ENCODE data around the gene TK1. TPM values are rescaled to one million over a fixed set of nuclear protein-coding genes. Genes with fewer than 3 reads are reported as not detected.
A peak's percentile ranks its signal among the peaks of the same experiment; 100 is the strongest.

The TK1 gene
- total and polyA plus RNA-seq, 2 donors from 2014 or later = 9.3 to 12.7 TPM

DNA sequence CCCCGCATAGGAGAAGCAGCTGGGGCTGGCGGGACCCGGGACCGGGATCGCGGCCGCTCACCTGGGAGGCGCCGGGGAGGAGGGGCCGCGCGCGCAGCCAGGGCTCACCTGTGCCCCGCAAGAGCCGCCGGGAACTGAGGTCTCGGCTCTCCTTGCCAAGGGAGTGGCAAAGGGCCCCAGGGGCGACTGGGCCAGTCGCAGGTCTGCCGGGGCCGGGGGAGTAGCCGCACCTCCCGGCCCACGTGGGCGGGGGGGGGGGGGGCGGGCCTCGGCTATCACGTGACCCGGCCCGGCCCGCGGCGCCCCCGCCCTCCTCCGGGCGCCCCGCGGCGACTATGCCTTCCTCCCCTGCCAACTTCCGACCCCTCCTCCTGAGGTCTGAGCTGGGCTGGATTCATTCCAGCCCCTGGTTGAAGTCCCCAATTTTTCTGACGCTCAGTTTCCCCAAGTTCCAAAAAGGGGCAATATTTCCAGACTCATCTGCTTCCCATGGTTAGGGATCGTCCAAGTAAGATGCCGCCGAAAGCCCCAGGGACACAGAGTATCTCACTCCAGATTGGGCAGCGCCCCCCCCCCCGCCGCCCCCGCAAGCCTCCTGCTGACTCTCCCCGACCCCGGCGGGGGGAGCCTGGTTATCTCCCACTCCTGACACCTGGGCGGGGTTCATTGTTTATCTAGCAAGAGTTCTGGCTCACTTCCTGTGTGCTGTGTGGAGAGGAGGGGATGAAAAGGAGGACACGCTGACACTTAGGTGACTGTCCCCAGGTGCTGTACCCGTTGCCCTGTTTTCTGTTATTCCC, 58.1 kb downstream of the TK1 start, which contains the start of gene TMC6:
TMC6 (minus strand) TSS at position 205 of the 800 bp plus-strand sequence. CDS start 1,923 bp downstream, outside the sequence.
- Histone ChIP-seq H3K4me1 (ENCODE audit: control insufficient read depth in 2 of 3, insufficient read depth in 2 of 3, low read depth in 1 of 3, low read length in 3 of 3) (peaks cover 0 to 19% (median 0%) of the 10 kb centered on the region in 3 donors), H3K9ac (ENCODE audit: low read length in 3 of 3) (peak within 1 kb of the TSS in 2 of 3 donors; percentile 4 to 46), H3K27me3 (ENCODE audit: control insufficient read depth, insufficient read depth, low read length) (no peaks in the 10 kb centered on the region), H3K9me3 (ENCODE audit: control insufficient read depth in 2 of 3, insufficient read depth in 1 of 3, low read length in 3 of 3) (no peaks in the 10 kb centered on the region), H3K36me3 (ENCODE audit: control insufficient read depth in 2 of 3, insufficient read depth in 3 of 3, low read length in 3 of 3) (no peaks in the 10 kb centered on the region), H3K27ac (ENCODE audit: low read depth in 2 of 2, low read length in 2 of 2) (peak within 1 kb of the TSS; percentile 71 to 74), H3K4me3 (ENCODE audit: low read length in 3 of 3) (peak within 1 kb of the TSS; percentile 12 to 62 (median 55))
- peak; percentile 58 to 95 (median 70) for DNase-seq
- intact Hi-C loops (cut with DNase I) = no loop called here
- TF ChIP-seq CTCF (IDR thresholded peaks at IDR 0.05; ENCODE audit: borderline replicate concordance, extremely low read depth, insufficient read depth) = no peak
- no peak for FAIRE-seq

DNA sequence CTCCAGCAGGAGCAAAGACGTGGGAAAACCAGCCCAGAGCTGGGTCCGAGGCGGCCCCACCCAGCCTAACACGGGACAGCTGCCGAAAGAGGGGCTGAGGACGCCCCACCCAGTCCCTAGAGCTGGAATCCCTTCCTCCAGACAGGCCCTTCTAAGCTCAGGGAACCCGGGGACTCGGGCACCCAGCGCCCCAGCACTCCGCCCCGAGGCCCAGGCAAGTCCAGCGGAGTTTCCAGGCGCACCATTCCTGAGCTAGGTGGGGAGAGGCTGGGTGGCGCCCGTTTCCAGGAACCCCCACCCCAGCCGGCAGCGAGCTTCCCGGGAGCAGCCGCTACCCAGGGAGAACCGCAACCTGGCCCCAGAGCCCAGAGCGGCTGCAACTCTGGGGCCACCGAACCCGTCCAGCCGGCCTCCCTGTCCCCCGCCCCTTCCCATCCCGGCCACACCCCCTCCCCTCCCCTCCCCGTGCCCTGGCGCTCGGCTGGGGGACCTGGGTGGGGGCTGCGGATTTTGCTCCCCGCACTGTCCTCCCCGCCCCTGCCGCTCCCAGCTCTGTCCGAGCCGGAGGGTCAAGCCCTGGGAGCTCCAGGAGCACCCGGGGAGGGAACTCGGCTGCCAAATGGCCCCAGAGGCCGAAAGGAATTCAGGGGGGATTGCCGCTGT, 58.8 kb downstream of the TK1 start:
- H3K27me3 ChIP-seq (ENCODE audit: control insufficient read depth, insufficient read depth, low read length) = no peaks in the 10 kb centered on the region
- FAIRE-seq = no peak
- peak overlapping the region in 2 of 3 donors; percentile 4 to 46 for H3K9ac ChIP-seq (ENCODE audit: low read length in 3 of 3)
- TF ChIP-seq CTCF (IDR thresholded peaks at IDR 0.05; ENCODE audit: borderline replicate concordance, extremely low read depth, insufficient read depth) = no peak
- no peaks in the 10 kb centered on the region for H3K9me3 ChIP-seq (ENCODE audit: control insufficient read depth in 2 of 3, insufficient read depth in 1 of 3, low read length in 3 of 3)
- peaks cover 0 to 3% (median 0%) of the 10 kb centered on the region in 3 donors for H3K36me3 ChIP-seq (ENCODE audit: control insufficient read depth in 2 of 3, insufficient read depth in 3 of 3, low read length in 3 of 3)
- peak; percentile 50 to 89 (median 58) for DNase-seq
- peak overlapping the region; percentile 71 to 74 for H3K27ac ChIP-seq (ENCODE audit: low read depth in 2 of 2, low read length in 2 of 2)
- H3K4me1 ChIP-seq (ENCODE audit: control insufficient read depth in 2 of 3, insufficient read depth in 2 of 3, low read depth in 1 of 3, low read length in 3 of 3) = peaks cover 0 to 19% (median 0%) of the 10 kb centered on the region in 3 donors
- H3K4me3 ChIP-seq (ENCODE audit: low read length in 3 of 3) = peak overlapping the region in 2 of 3 donors; percentile 42 to 62
- intact Hi-C loops (cut with DNase I) = no loop called here

DNA sequence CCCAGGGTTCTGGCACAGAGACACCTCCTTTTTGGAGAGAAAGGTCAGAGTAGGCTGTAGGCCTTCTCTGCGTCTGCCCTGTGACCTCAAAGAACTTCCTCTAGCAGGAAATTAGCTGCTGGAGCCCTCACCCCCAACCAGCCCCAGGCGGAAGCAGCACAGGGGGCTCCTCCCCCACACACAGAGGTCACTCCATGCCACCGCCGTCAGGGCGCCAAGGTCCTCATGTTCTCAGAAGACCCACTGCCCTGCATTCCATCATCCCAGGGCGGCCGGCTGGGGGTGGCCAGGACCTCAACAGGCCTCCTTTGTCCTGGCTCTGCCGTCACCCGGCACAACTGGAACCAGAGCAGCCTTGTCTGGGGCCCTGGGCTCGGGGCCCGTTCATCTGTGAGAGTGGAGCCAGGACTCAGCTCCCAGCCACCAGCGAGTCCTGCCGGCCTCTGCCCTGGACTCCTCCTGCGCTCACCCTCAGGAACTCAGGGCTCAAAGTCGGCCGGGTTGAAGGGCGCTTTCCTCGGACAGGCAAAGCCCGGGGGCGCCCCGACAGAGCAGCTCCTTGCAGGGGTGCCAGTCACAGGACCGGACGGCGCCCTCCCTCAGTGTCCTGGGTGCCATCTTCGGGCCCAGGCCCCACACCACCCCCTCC, 59.5 kb downstream of the TK1 start:
- FAIRE-seq = no peak
- no peaks in the 10 kb centered on the region for H3K9me3 ChIP-seq (ENCODE audit: control insufficient read depth in 2 of 3, insufficient read depth in 1 of 3, low read length in 3 of 3)
- TF ChIP-seq CTCF (IDR thresholded peaks at IDR 0.05; ENCODE audit: borderline replicate concordance, extremely low read depth, insufficient read depth) = no peak
- H3K27ac ChIP-seq (ENCODE audit: low read depth in 2 of 2, low read length in 2 of 2) = peak overlapping the region; percentile 67 to 71
- peak overlapping the region in 2 of 3 donors; percentile 18 to 62 for H3K4me3 ChIP-seq (ENCODE audit: low read length in 3 of 3)
- peaks cover 0 to 19% (median 0%) of the 10 kb centered on the region in 3 donors for H3K4me1 ChIP-seq (ENCODE audit: control insufficient read depth in 2 of 3, insufficient read depth in 2 of 3, low read depth in 1 of 3, low read length in 3 of 3)
- peak; percentile 60 to 91 (median 78) for DNase-seq
- intact Hi-C loops (cut with DNase I) = no loop called here
- H3K36me3 ChIP-seq (ENCODE audit: control insufficient read depth in 2 of 3, insufficient read depth in 3 of 3, low read length in 3 of 3) = peaks cover 0 to 5% (median 0%) of the 10 kb centered on the region in 3 donors
- H3K27me3 ChIP-seq (ENCODE audit: control insufficient read depth, insufficient read depth, low read length) = no peaks in the 10 kb centered on the region
- peak overlapping the region in 2 of 3 donors; percentile 2 to 46 for H3K9ac ChIP-seq (ENCODE audit: low read length in 3 of 3)

Data from kidney (tissue), 14 donors.